HEK293 (cell line): Measurements from ENCODE around the gene OBP2B.
"Not testable (repeated sequence)": the region's sequence is repeated elsewhere in the genome, so short reads cannot be mapped to it uniquely, and the experiment has no call there.

Experiments used
- CTCF ChIP-seq: fragments of 450-650 bp; formaldehyde crosslinking; IDR thresholded peaks from 2 replicates; pipeline ENCODE4 v1.5.1; 2016; ENCODE audit warnings: missing biosample characterization, missing genetic modification characterization
- EGR2 ChIP-seq: fragments of 450-650 bp; formaldehyde crosslinking; IDR thresholded peaks from 2 replicates; pipeline ENCODE4 v1.5.1; 2016; ENCODE audit warnings: low read depth, missing biosample characterization, missing genetic modification characterization
- SETDB1 ChIP-seq: IDR thresholded peaks from one replicate; pipeline ENCODE4 v1.6.1; 2017; ENCODE audit warnings: mild to moderate bottlenecking, low read length, moderate library complexity, mixed read lengths; ENCODE audit not compliant: insufficient read length
- ZFP3 ChIP-seq: fragments of 450-650 bp; formaldehyde crosslinking; IDR thresholded peaks from 2 replicates; pipeline ENCODE4 v1.5.1; 2016; ENCODE audit warnings: low read depth, missing biosample characterization, missing genetic modification characterization
- ZNF513 ChIP-seq: fragments of 450-650 bp; IDR thresholded peaks from 2 replicates; pipeline ENCODE4 v1.5.1; 2018; ENCODE audit warnings: missing biosample characterization, missing genetic modification characterization
- ZNF645 ChIP-seq: fragments of 450-650 bp; formaldehyde crosslinking; IDR thresholded peaks from 2 replicates; pipeline ENCODE4; 2016; ENCODE audit warnings: missing biosample characterization, missing genetic modification characterization

- not testable (repeated sequence) for TF ChIP-seq ZFP3 (tag by site-specific recombination); CTCF (tag by site-specific recombination); ZNF513 (tag by site-specific recombination); ZNF645 (tag by site-specific recombination); EGR2 (tag by site-specific recombination); SETDB1
Observed at GRCh38 chr9:133169687-133170086, 39.4 kb downstream of the OBP2B start.
